Measurements from ENCODE around the gene TSEN15.

- TF ChIP-seq PATZ1 (CRISPR knock-in tag; IDR thresholded peaks at IDR 0.05; ENCODE audit: borderline replicate concordance) (no peak), ZFP30 (CRISPR knock-in tag; IDR thresholded peaks at IDR 0.05) (no peak), BACH2 (CRISPR knock-in tag; IDR thresholded peaks at IDR 0.05; ENCODE audit: borderline replicate concordance) (no peak), ESRRG (CRISPR knock-in tag; IDR thresholded peaks at IDR 0.05) (no peak), ARNTL (CRISPR knock-in tag; IDR thresholded peaks at IDR 0.05; ENCODE audit: borderline replicate concordance, low read depth) (no peak), ZFP3 (CRISPR knock-in tag; IDR thresholded peaks at IDR 0.05) (no peak), ZC3H10 (CRISPR knock-in tag; IDR thresholded peaks at IDR 0.05) (no peak), RARB (CRISPR knock-in tag; IDR thresholded peaks at IDR 0.05) (no peak)
- TF ChIP-seq, protein P1, sequence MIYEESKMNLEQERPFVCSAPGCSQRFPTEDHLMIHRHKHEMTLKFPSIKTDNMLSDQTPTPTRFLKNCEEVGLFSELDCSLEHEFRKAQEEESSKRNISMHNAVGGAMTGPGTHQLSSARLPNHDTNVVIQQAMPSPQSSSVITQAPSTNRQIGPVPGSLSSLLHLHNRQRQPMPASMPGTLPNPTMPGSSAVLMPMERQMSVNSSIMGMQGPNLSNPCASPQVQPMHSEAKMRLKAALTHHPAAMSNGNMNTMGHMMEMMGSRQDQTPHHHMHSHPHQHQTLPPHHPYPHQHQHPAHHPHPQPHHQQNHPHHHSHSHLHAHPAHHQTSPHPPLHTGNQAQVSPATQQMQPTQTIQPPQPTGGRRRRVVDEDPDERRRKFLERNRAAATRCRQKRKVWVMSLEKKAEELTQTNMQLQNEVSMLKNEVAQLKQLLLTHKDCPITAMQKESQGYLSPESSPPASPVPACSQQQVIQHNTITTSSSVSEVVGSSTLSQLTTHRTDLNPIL (CRISPR knock-in tag; IDR thresholded peaks at IDR 0.05; ENCODE audit: low read depth) = no peak
These were observed 59.0 kb downstream of the TSEN15 start for GRCh38 chr1:184110272-184111204.

Data from SK-N-SH treated with all-trans-retinoic acid at 6 μM for 48 hours (cell line).